HCT116 (cell line): ENCODE measurements around the gene SH3BP5L. TPM values are rescaled to one million over a fixed set of nuclear protein-coding genes. Genes with fewer than 3 reads are reported as not detected.

Source experiments
- ATAC-seq: fragments of 200-7000 bp; cut with Tn5 transposase; 2 replicates; pipeline ENCODE4 v1.9.1; 2020; ENCODE audit warnings: mild to moderate bottlenecking, moderate library complexity
- BruUV-seq: library from RNA; stranded (reverse); fragments of 400-500 nt; replicated peaks from 2 replicates; lab custom pipeline; 2021; lab: Mats Ljungman, UMichigan
- CTCF ChIA-PET: fragments of 300-600 bp; sonication (Branson Sonifier 250); formaldehyde crosslinking; loops from one replicate; lab custom pipeline; 2021; ENCODE audit warnings: antibody characterized with exemption; lab: Charles Lee
- POLR2A ChIA-PET: fragments of 300-600, 350-600 bp; sonication (Branson Sonifier 250); formaldehyde crosslinking; loops from one replicate; lab custom pipeline; 2021; ENCODE audit warnings: antibody characterized with exemption; lab: Charles Lee
- RAD21 ChIA-PET, 2 experiments: fragments of 300-600 bp; sonication (Branson Sonifier 250); formaldehyde crosslinking; loops; one replicate each; lab custom pipeline; 2023; ENCODE audit warnings: low total read pairs in 2 of 2; ENCODE audit not compliant: uncharacterized antibody in 2 of 2, unreplicated experiment in 2 of 2, low non-redundant PET in 1 of 2; lab: Charles Lee
- DNase-seq: peaks from one replicate; pipeline ENCODE4 v3.0.0-alpha.2; 2010; ENCODE audit warnings: low read depth, low spot score
- H2AFZ ChIP-seq: fragments of 200-600 bp; shearing (Covaris generic), sonication (generic); 2 replicates; pipeline ENCODE4 v1.6.1; 2017; ENCODE audit warnings: low read depth, mixed run types, mixed read lengths, antibody characterized with exemption, low read length; ENCODE audit not compliant: poor library complexity, severe bottlenecking
- H3K27ac ChIP-seq: 2 replicates; pipeline ENCODE4 v1.5.1; 2012; ENCODE audit warnings: low read depth, low read length
- H3K27me3 ChIP-seq: fragments of 200-600 bp; sonication (generic); 2 replicates; pipeline ENCODE4 v1.6.1; 2016; ENCODE audit warnings: mixed run types, low read length, mixed read lengths; ENCODE audit not compliant: insufficient read depth
- H3K36me3 ChIP-seq, 2 experiments: fragments of 200-500 bp in 1 of 2; fragments of 200-600 bp in 1 of 2; sonication (Bioruptor generic) in 1 of 2; sonication (generic) in 1 of 2; 2 replicates each; pipeline versions ENCODE4 v1.5.1 to v1.6.1; 2014 to 2016; ENCODE audit warnings: low read length in 2 of 2, inconsistent platforms in 1 of 2, mixed read lengths in 1 of 2, mixed run types in 1 of 2; ENCODE audit not compliant: insufficient read depth in 2 of 2, control insufficient read depth in 1 of 2
- H3K4me1 ChIP-seq, 2 experiments: fragments of 200-600 bp in 1 of 2; sonication (generic) in 1 of 2; 2 replicates each; pipeline versions ENCODE4 v1.5.1 to v1.6.1; 2012 to 2017; ENCODE audit warnings: low read length in 2 of 2, inconsistent platforms in 1 of 2, mild to moderate bottlenecking in 1 of 2, mixed read lengths in 1 of 2, mixed run types in 1 of 2, moderate library complexity in 1 of 2; ENCODE audit not compliant: insufficient read depth in 2 of 2, control insufficient read depth in 1 of 2
- H3K4me2 ChIP-seq: fragments of 200-600 bp; sonication (generic); 2 replicates; pipeline ENCODE4 v1.6.1; 2017; ENCODE audit warnings: mixed run types, low read length, mixed read lengths
- H3K4me3 ChIP-seq, 2 experiments: fragments of 200-600 bp in 1 of 2; sonication (generic) in 1 of 2; replicated peaks in 1 of 2; 2 replicates each; pipeline ENCODE4 v1.5.1; 2011 to 2016; ENCODE audit warnings: low read length in 2 of 2, control low read depth in 1 of 2, low read depth in 1 of 2, mild to moderate bottlenecking in 1 of 2, mixed read lengths in 1 of 2, mixed run types in 1 of 2
- H3K79me2 ChIP-seq: fragments of 200-600 bp; sonication (generic); 2 replicates; pipeline ENCODE4 v1.6.1; 2017; ENCODE audit warnings: mild to moderate bottlenecking, mixed run types, low read length, moderate library complexity, mixed read lengths; ENCODE audit not compliant: insufficient read depth
- H3K9ac ChIP-seq: fragments of 200-600 bp; sonication (generic); 2 replicates; pipeline ENCODE4 v1.6.1; 2016; ENCODE audit warnings: low read length, mixed read lengths
- H3K9me2 ChIP-seq: fragments of 200-600 bp; sonication (generic), shearing (Covaris generic); 2 replicates; pipeline ENCODE4 v1.6.1; 2017; ENCODE audit warnings: mixed run types, mild to moderate bottlenecking, moderate library complexity; ENCODE audit not compliant: insufficient read depth
- H3K9me3 ChIP-seq, 2 experiments: fragments of 200-500 bp in 1 of 2; fragments of 200-600 bp in 1 of 2; sonication (Bioruptor generic) in 1 of 2; sonication (generic) in 1 of 2; 2 replicates each; pipeline ENCODE4 v1.6.1; 2014 to 2017; ENCODE audit warnings: low read length in 2 of 2, mixed read lengths in 2 of 2, inconsistent platforms in 1 of 2, low read depth in 1 of 2, mild to moderate bottlenecking in 1 of 2, mixed run types in 1 of 2, moderate library complexity in 1 of 2; ENCODE audit not compliant: control insufficient read depth in 1 of 2, insufficient read depth in 1 of 2
- H4K20me1 ChIP-seq: fragments of 200-600 bp; sonication (generic), shearing (Covaris generic); 2 replicates; pipeline ENCODE4 v1.6.1; 2017; ENCODE audit warnings: mixed run types, mild to moderate bottlenecking, moderate library complexity; ENCODE audit not compliant: insufficient read depth
- ATF3 ChIP-seq: IDR thresholded peaks from 2 replicates; pipeline ENCODE4 v1.6.1; 2012
- CBX3 ChIP-seq: IDR thresholded peaks from 2 replicates; pipeline ENCODE4 v1.6.1; 2012; ENCODE audit warnings: low read depth
- CTCF ChIP-seq, 3 experiments: fragments of 200-600 bp in 1 of 3; sonication (generic) in 1 of 3; IDR thresholded peaks in 2 of 3; conservative IDR thresholded peaks in 1 of 3; 2 replicates each; pipeline ENCODE4 v1.5.1; 2012 to 2017; ENCODE audit warnings: low read depth in 2 of 3, low read length in 2 of 3, antibody characterized with exemption in 1 of 3, borderline replicate concordance in 1 of 3, control low read depth in 1 of 3, mild to moderate bottlenecking in 1 of 3, mixed read lengths in 1 of 3, mixed run types in 1 of 3, moderate library complexity in 1 of 3; ENCODE audit not compliant: insufficient read depth in 1 of 3
- EGR1 ChIP-seq: IDR thresholded peaks from 2 replicates; pipeline ENCODE4 v1.6.1; 2012; ENCODE audit warnings: low read depth
- ELF1 ChIP-seq: IDR thresholded peaks from 2 replicates; pipeline ENCODE4 v1.6.1; 2012; ENCODE audit warnings: low read depth, borderline replicate concordance
- EZH2phosphoT487 ChIP-seq: fragments of 200-600 bp; IDR thresholded peaks from 2 replicates; pipeline ENCODE4 v1.6.1; 2018; ENCODE audit warnings: antibody characterized with exemption, borderline replicate concordance
- JUND ChIP-seq: IDR thresholded peaks from 2 replicates; pipeline ENCODE4 v1.6.1; 2012
- MAX ChIP-seq: IDR thresholded peaks from 2 replicates; pipeline ENCODE4 v1.6.1; 2012
- POLR2A ChIP-seq: IDR thresholded peaks from 2 replicates; pipeline ENCODE4 v1.7.0; 2011; ENCODE audit warnings: borderline replicate concordance; ENCODE audit not compliant: insufficient read depth, insufficient read length; ENCODE audit errors: extremely low read depth
- POLR2AphosphoS5 ChIP-seq: IDR thresholded peaks from 2 replicates; pipeline ENCODE4 v1.6.1; 2011; ENCODE audit warnings: mild to moderate bottlenecking, low read depth, low read length, moderate library complexity
- RAD21 ChIP-seq: IDR thresholded peaks from 2 replicates; pipeline ENCODE4 v1.6.1; 2012; ENCODE audit warnings: low read depth, mild to moderate bottlenecking
- SIN3A ChIP-seq: IDR thresholded peaks from 2 replicates; pipeline ENCODE4 v1.6.1; 2012; ENCODE audit warnings: low read depth
- YY1 ChIP-seq: IDR thresholded peaks from 2 replicates; pipeline ENCODE4 v1.6.1; 2011; ENCODE audit warnings: low read length, low read depth, moderate library complexity, mild to moderate bottlenecking; ENCODE audit not compliant: insufficient replicate concordance; ENCODE audit errors: extremely low read depth
- ZBTB33 ChIP-seq: IDR thresholded peaks from 2 replicates; pipeline ENCODE4 v1.6.1; 2011; ENCODE audit warnings: mild to moderate bottlenecking, low read length, moderate library complexity; ENCODE audit not compliant: insufficient replicate concordance; ENCODE audit errors: extremely low read depth
- ZFX ChIP-seq: fragments of 450-650 bp; IDR thresholded peaks from 2 replicates; pipeline ENCODE4 v1.6.1; 2017
- ZNF274 ChIP-seq: fragments of 200-500 bp; sonication (Bioruptor generic); IDR thresholded peaks from 2 replicates; pipeline ENCODE4 v1.6.1; 2014; ENCODE audit warnings: mild to moderate bottlenecking, low read depth, low read length, inconsistent platforms
- intact Hi-C: fragments of 100-400 bp; cut with micrococcal nuclease; formaldehyde crosslinking; loops from 2 replicates; pipeline ENCODE4 v1.10.0; 2022
- total RNA-seq: library from RNA; stranded (reverse); gene quantifications from one replicate; pipeline ENCODE4 v1.2.1, GENCODE V29; 2021; ENCODE audit not compliant: unreplicated experiment

Gene SH3BP5L
- total RNA-seq, 1 experiment from 2014 or later = 22.3 TPM

- ATAC-seq (peak; percentile 30), DNase-seq (no peak)
- Histone ChIP-seq H3K27ac (peak overlapping the region; percentile 78; the same call in 1 of the 2 replicates), H3K4me3 (peak overlapping the region; percentile 98 to 99), H3K9me2 (no peaks in the 10 kb centered on the region), H3K4me2 (peak overlapping the region; percentile 92), H3K79me2 (peaks cover 50% of the 10 kb centered on the region), H3K27me3 (no peaks in the 10 kb centered on the region), H3K4me1 (peaks cover 16 to 39% of the 10 kb centered on the region in 2 experiments), H3K36me3 (peaks cover 5 to 7% of the 10 kb centered on the region in 2 experiments; a peak in 3 of 4 replicates), H3K9me3 (no peaks in the 10 kb centered on the region), H2AFZ (peak overlapping the region; percentile 94), H4K20me1 (no peaks in the 10 kb centered on the region), H3K9ac (peak overlapping the region; percentile 97)
- intact Hi-C loops = no loop called here
- RAD21 ChIA-PET = interaction anchor here in 1 of 2 experiments (1.2 kb wide), 1 partner anchor 12 kb away, joined by 4 read pairs; the partner anchor contains the start of gene ZNF672
- BruUV-seq = no TSS peak
- POLR2A ChIA-PET = interaction anchor here (0.6 to 5.0 kb wide), 3 partner anchors 13 to 49 kb away, joined by 4 to 49 read pairs (median 4); partner anchors contain the start of genes ZNF672 and ZNF692
- CTCF ChIA-PET = interaction anchor here (1.0 to 2.2 kb wide), 2 partner anchors 12 to 48 kb away, joined by 6 to 12 read pairs; partner anchors contain the start of gene ZNF672
- TF ChIP-seq SIN3A (0 out of 2 replicates have a peak, but pooled peaks have one; percentile 27), POLR2AphosphoS5 (peak; percentile 40), ZNF274 (no peak)
These were observed 174 bp downstream of the SH3BP5L start for GRCh38 chr1:248825573-248825908.

GRCh38 chr1:248825136-248825535 lies 579 bp downstream of the SH3BP5L start:
- Histone ChIP-seq H3K27ac (peak overlapping the region; percentile 78; the same call in 1 of the 2 replicates), H3K79me2 (peaks cover 54% of the 10 kb centered on the region), H3K9me3 (no peaks in the 10 kb centered on the region), H3K27me3 (no peaks in the 10 kb centered on the region), H3K36me3 (peaks cover 5 to 10% of the 10 kb centered on the region in 2 experiments), H2AFZ (no peak overlapping the region), H4K20me1 (no peaks in the 10 kb centered on the region), H3K9me2 (no peaks in the 10 kb centered on the region), H3K9ac (peak overlapping the region; percentile 97), H3K4me1 (peaks cover 16 to 41% of the 10 kb centered on the region in 2 experiments), H3K4me2 (peak overlapping the region; percentile 92), H3K4me3 (peak overlapping the region; percentile 98 to 99)
- ChIA-PET RAD21 (no interaction called here), POLR2A (interaction anchor here (0.6 to 5.0 kb wide), 2 partner anchors 13 to 49 kb away, joined by 4 to 49 read pairs; partner anchors contain the start of gene ZNF672), CTCF (interaction anchor here (2.2 kb wide), 1 partner anchor 13 kb away, joined by 12 read pairs; the partner anchor contains the start of gene ZNF672)
- no peak for DNase-seq
- TSS peak; percentile 65 for BruUV-seq
- ATAC-seq = no peak
- intact Hi-C loops = no loop called here
- TF ChIP-seq MAX = no peak
- TF ChIP-seq SIN3A = no peak
- TF ChIP-seq ELF1 = no peak
- TF ChIP-seq ZNF274 = no peak
- TF ChIP-seq ATF3 = no peak
- no peak for TF ChIP-seq EGR1
- no peak for TF ChIP-seq ZBTB33
- no peak for TF ChIP-seq CTCF (IDR thresholded peaks at IDR 0.05 in 2 of 3, conservative IDR thresholded peaks at IDR 0.05 in 1 of 3; ENCODE audit: borderline replicate concordance in 1 of 3, insufficient read depth in 1 of 3, low read depth in 2 of 3, low read length in 2 of 3)
- TF ChIP-seq CBX3 = no peak
- no peak for TF ChIP-seq EZH2phosphoT487
- TF ChIP-seq JUND = no peak
- no peak for TF ChIP-seq POLR2A
- TF ChIP-seq RAD21 = no peak
- no peak for TF ChIP-seq ZFX
- no peak for TF ChIP-seq YY1
